Hepatocyte (in vitro differentiated cells): ENCODE data around the gene CASS4.

Source experiments
- CTCF ChIP-seq: fragments of 200-600 bp; sonication (generic); IDR thresholded peaks from 2 replicates; pipeline ENCODE4 v1.5.1; 2016; ENCODE audit warnings: antibody characterized with exemption, mild to moderate bottlenecking; ENCODE audit not compliant: poor library complexity
- EZH2 ChIP-seq: fragments of 200-600 bp; sonication (generic); IDR thresholded peaks from 2 replicates; pipeline ENCODE4 v1.6.1; 2016; ENCODE audit warnings: antibody characterized with exemption, mild to moderate bottlenecking, borderline replicate concordance
- EZH2phosphoT487 ChIP-seq: fragments of 200-600 bp; sonication (generic); IDR thresholded peaks from one replicate; pipeline ENCODE4 v1.6.1; 2018; ENCODE audit warnings: antibody characterized with exemption, mild to moderate bottlenecking, low read depth, moderate library complexity; ENCODE audit not compliant: unreplicated experiment, severe bottlenecking

- no peak for TF ChIP-seq CTCF
- no peak for TF ChIP-seq EZH2phosphoT487
- TF ChIP-seq EZH2: no peak
Measured at GRCh38 chr20:56429941-56430340, 17.9 kb downstream of the CASS4 start.
